ENCODE measurements around the gene TYMP.

DNA sequence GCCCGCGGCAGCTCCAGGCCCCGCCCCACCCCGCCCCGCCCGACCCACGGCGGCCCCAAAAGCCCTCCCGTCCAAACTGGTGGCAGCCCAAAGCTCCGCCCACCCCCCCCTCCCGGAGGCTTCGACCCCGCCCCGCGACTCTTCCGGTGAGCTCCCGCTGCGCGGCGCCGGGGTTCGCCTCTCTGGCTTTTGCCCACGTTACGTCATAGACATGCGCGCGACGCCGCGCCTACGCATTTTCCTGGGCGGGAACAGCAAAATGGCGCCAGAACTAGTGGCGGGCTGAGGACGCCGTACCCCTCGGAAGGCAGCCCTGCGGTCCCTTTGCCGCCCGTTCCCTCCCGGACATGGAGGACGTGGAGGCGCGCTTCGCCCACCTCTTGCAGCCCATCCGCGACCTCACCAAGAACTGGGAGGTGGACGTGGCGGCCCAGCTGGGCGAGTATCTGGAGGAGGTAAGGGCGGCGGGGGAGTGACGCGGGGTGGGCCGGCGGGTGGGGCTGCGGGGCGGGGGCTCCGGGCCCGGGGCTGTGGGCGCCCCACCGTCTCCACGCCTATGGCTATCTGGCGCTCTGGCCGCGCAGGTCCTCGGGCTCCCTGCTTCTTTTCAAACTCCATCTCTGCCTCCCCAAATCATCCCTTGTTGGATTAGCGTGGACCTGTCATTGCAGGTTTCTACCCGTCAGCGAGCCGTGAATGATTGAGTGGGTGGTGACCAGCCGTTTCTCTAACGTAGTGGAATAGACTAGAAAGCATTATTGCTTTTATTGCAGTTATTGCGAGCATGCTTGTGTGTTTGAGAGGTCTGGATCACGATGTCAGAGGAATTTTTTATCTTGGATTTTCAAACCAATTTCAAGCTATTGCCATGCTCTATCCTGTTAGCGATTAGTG is 21.6 kb downstream of the TYMP start, which contains the start of gene NCAPH2:
- TF ChIP-seq, protein P1, sequence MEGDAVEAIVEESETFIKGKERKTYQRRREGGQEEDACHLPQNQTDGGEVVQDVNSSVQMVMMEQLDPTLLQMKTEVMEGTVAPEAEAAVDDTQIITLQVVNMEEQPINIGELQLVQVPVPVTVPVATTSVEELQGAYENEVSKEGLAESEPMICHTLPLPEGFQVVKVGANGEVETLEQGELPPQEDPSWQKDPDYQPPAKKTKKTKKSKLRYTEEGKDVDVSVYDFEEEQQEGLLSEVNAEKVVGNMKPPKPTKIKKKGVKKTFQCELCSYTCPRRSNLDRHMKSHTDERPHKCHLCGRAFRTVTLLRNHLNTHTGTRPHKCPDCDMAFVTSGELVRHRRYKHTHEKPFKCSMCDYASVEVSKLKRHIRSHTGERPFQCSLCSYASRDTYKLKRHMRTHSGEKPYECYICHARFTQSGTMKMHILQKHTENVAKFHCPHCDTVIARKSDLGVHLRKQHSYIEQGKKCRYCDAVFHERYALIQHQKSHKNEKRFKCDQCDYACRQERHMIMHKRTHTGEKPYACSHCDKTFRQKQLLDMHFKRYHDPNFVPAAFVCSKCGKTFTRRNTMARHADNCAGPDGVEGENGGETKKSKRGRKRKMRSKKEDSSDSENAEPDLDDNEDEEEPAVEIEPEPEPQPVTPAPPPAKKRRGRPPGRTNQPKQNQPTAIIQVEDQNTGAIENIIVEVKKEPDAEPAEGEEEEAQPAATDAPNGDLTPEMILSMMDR (IDR thresholded peaks at IDR 0.05), result peak in 1 of 4 experiments; percentile 13
- TF ChIP-seq EP300 (IDR thresholded peaks at IDR 0.05) (no peak), POLR2A (IDR thresholded peaks at IDR 0.05) (peak; percentile 66 to 72), POLR2AphosphoS5 (IDR thresholded peaks at IDR 0.05) (peak; percentile 94)
